Measurements from ENCODE around the gene OIT3.

OIT3 gene

DNA sequence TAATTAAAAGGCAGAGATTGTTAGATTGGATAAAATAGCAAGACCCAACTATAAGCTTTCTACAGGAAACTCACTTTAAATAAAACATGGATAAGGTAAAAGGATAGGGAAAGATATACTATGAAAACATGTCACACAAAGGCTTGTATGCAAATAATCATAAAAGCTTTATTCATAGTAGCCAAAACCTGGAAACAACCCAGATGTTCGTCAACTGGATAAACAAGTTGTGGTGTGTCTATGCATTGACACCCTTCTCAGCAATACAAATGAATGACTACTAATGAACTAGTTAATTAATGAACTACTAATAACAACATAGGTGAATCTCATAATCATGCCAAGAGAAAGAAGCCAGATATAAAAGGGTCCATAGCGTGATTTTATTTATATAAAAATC lies 37.7 kb upstream of the OIT3 start:
- TF ChIP-seq, protein P1, sequence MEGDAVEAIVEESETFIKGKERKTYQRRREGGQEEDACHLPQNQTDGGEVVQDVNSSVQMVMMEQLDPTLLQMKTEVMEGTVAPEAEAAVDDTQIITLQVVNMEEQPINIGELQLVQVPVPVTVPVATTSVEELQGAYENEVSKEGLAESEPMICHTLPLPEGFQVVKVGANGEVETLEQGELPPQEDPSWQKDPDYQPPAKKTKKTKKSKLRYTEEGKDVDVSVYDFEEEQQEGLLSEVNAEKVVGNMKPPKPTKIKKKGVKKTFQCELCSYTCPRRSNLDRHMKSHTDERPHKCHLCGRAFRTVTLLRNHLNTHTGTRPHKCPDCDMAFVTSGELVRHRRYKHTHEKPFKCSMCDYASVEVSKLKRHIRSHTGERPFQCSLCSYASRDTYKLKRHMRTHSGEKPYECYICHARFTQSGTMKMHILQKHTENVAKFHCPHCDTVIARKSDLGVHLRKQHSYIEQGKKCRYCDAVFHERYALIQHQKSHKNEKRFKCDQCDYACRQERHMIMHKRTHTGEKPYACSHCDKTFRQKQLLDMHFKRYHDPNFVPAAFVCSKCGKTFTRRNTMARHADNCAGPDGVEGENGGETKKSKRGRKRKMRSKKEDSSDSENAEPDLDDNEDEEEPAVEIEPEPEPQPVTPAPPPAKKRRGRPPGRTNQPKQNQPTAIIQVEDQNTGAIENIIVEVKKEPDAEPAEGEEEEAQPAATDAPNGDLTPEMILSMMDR (IDR thresholded peaks at IDR 0.05), result no peak
- Histone ChIP-seq H3K4me3 (no peak overlapping the region), H3K27ac (no peak overlapping the region)
- no peak for DNase-seq (ENCODE audit: low spot score)

DNA sequence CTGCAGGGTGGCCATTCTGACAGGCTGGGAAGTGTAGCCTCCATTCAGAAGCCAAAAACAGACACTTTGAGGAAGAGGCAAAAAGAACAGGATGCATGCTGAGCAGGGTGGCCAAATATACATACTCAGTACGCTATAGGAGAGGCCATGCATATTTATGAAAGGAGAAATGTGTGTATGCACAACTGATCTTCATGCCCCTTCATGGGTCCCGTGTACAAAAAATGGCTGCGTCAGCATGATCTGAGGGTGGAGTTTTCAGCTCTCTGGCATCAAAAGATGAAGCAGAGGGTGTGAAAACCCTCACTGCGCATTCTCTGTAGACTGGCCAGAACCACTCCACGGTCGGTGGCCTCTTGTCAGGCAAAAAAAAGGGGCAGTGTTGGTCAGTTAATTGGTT lies 35.5 kb upstream of the OIT3 start:
- H3K27ac ChIP-seq, result no peak overlapping the region
- no peak overlapping the region for H3K4me3 ChIP-seq
- DNase-seq (ENCODE audit: low spot score), result no peak
- TF ChIP-seq, protein P1 (IDR thresholded peaks at IDR 0.05), result no peak

DNA sequence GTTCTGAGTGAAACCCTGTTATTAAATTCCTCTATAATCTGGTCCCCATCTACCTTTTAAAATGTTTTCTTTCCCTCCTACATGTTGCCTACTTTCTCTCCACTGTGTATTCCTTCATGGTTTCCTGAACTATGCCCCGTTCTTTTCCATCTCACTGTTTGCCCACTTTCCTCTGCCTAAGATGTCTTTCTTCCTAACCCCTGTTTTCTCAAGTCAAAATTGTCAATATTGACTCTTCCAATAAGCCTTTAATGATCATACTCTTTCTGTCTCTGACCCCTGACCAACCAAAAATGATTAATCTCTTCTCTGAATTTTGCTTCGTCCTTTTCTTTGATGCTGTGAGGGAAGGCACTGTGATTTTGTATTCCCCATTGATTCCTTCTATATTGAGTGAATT lies 30.6 kb upstream of the OIT3 start:
- H3K27ac ChIP-seq, result no peak overlapping the region
- TF ChIP-seq, protein P1 (IDR thresholded peaks at IDR 0.05), result no peak
- no peak overlapping the region for H3K4me3 ChIP-seq
- DNase-seq (ENCODE audit: low spot score), result no peak

DNA sequence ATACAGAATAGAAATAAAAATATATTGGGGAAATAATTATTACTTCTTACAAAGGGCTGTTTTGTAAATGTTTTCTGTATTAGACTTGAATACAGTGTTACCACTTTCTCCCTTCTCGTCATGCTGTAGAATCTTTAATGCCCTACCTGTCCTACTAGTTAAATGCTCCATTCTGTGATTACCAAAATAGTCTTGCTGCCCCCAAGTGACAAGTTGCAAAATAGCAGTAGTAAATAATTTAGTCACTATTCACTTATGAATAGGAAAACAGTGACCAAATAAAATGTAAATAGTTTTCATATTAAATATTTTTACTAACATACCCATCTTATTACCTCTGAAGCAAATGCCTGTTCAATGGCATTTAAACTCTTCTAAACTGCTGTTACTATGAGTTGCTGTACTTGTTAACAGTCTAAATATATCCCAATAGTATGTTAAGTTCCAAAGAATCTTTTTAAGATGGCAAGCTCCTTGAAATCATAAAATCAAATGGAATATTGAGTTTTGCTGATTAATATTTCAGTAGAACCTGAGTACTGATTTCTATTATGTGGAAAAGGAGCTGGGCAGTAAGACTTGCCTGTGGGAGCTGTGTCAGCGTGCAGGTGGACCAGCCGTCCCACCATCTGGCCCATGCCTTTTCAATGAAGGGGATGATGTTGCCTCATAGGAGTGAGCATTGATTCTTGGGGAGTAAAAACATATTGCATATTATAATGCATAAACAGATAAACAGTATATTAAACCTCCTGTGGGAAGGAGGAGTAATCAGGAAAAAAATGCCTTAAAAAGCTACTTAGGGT lies 18.1 kb upstream of the OIT3 start:
- TF ChIP-seq, protein P1 (IDR thresholded peaks at IDR 0.05), result no peak
- Histone ChIP-seq H3K27ac (no peak overlapping the region), H3K4me3 (no peak overlapping the region)
- DNase-seq (ENCODE audit: low spot score), result no peak

DNA sequence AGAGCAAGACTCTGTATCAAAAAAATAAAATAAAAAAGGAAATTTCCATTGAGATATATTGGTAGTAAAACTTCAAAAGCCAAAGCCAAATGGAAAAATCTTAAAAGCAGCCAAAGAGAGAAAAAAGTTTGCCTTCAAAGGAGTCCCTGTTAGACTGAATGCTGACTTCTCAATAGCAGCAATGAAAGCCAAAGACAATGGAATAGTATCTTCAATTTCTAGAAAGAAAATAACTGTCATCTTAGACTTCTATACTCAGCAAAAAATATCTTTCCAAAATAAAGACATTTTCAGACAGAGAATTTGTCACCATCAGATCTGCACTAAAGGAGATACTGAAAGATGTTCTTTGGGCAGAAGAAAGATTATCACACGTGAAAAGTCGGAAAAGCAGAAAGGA lies 14.3 kb upstream of the OIT3 start:
- no peak overlapping the region for H3K4me3 ChIP-seq
- DNase-seq (ENCODE audit: low spot score), result no peak
- TF ChIP-seq, protein P1 (IDR thresholded peaks at IDR 0.05), result no peak
- no peak overlapping the region for H3K27ac ChIP-seq

DNA sequence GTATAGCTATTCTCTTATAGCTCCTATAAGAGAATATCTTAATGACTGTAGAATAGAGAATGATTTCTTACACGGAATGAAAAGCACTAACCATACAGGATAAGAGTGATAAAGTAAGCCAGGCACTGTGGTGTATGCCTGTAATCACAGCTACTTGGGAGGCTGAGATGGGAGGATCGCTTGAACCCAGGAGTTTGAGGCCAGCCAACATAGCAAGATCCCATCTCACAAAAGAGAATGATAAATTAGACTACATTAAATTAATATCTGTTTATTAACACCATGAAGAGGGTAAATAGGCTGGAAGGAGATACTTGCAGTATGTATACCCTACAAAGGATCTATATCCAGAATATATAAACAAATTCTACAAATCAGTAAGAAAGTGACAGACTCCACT lies 12.2 kb upstream of the OIT3 start:
- TF ChIP-seq, protein P1 (IDR thresholded peaks at IDR 0.05), result no peak
- DNase-seq (ENCODE audit: low spot score), result no peak
- Histone ChIP-seq H3K27ac (no peak overlapping the region), H3K4me3 (no peak overlapping the region)

DNA sequence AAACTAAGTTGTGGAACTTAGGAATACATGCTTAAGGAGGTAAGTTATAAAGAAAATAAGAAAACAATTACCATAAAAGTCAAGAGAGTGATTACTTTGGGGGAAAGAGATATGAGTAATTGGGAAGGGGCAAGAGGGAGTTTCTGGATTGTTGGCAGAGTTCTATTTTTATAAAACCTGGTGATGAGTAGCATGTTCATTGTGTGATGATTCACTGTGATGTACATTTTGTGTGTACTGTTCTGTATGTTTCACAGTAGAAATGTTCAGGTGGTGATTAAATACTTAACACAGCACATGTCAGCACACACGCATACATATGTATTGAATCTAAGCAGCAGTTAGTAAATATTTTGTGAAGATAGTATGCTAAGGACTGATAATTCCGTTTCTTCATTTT lies 9.7 kb upstream of the OIT3 start:
- DNase-seq (ENCODE audit: low spot score), result no peak
- TF ChIP-seq, protein P1 (IDR thresholded peaks at IDR 0.05), result no peak
- no peak overlapping the region for H3K4me3 ChIP-seq
- H3K27ac ChIP-seq, result no peak overlapping the region

Data from coronary artery (tissue), 2 donors.